Embryonic facial prominence (tissue), 1 donor: ENCODE results near the gene TICRR.

Experiments
- DNase-seq: peaks from one replicate; pipeline ENCODE4 v3.0.0-alpha.2; 2016; ENCODE audit errors: extremely low spot score

Gene TICRR

GRCh38 chr15:89672221-89673164 lies 97.2 kb downstream of the TICRR start:
- no peak for DNase-seq

GRCh38 chr15:89673165-89673512 lies 97.9 kb downstream of the TICRR start:
- no peak for DNase-seq

- no peak for DNase-seq
Measured at GRCh38 chr15:89674526-89674925, 99.3 kb downstream of the TICRR start.

GRCh38 chr15:89675606-89676005 lies 100.3 kb downstream of the TICRR start:
- no peak for DNase-seq

- DNase-seq = no peak
Measured at GRCh38 chr15:89677381-89677780, 102.1 kb downstream of the TICRR start.
